HG03159 (cell line): ENCODE results near the gene SMC2.

ENCODE experiments used
- ATAC-seq: cut with Tn5 transposase; IDR thresholded peaks from one replicate; pipeline ENCODE4 v1.9.1; 2021; ENCODE audit warnings: mild to moderate bottlenecking, moderate library complexity; ENCODE audit not compliant: unreplicated experiment

Gene SMC2

GRCh38 chr9:104099630-104100029 lies 5.5 kb downstream of the SMC2 start:
- no peak for ATAC-seq

GRCh38 chr9:104104360-104104759 lies 10.3 kb downstream of the SMC2 start:
- ATAC-seq: no peak

GRCh38 chr9:104107799-104108198 lies 13.7 kb downstream of the SMC2 start:
- no peak for ATAC-seq

GRCh38 chr9:104108315-104108714 lies 14.2 kb downstream of the SMC2 start:
- no peak for ATAC-seq

- no peak for ATAC-seq
Measured at GRCh38 chr9:104110509-104110908, 16.4 kb downstream of the SMC2 start.

GRCh38 chr9:104118916-104119315 lies 24.8 kb downstream of the SMC2 start:
- ATAC-seq: no peak

GRCh38 chr9:104121022-104121421 lies 26.9 kb downstream of the SMC2 start:
- ATAC-seq: no peak

GRCh38 chr9:104138243-104138868 lies 44.2 kb downstream of the SMC2 start:
- ATAC-seq: no peak

GRCh38 chr9:104142799-104143549 lies 48.9 kb downstream of the SMC2 start:
- no peak for ATAC-seq

- ATAC-seq: no peak
Measured at GRCh38 chr9:104143550-104143910, 49.4 kb downstream of the SMC2 start.

- ATAC-seq: no peak
Measured at GRCh38 chr9:104144336-104144735, 50.2 kb downstream of the SMC2 start.

GRCh38 chr9:104173067-104173466 lies 79.0 kb downstream of the SMC2 start:
- ATAC-seq: no peak

- peak; percentile 63 for ATAC-seq
Measured at GRCh38 chr9:104177003-104177611, 83.0 kb downstream of the SMC2 start.

GRCh38 chr9:104177676-104178075 lies 83.6 kb downstream of the SMC2 start:
- ATAC-seq: peak; percentile 95
